Activated T-helper 1 cell treated with anti-CD3 and anti-CD28 coated beads, Interleukin-2, amount 50 U/mL, for 16 hours (primary cell): ENCODE measurements around the gene REXO4.
"Not testable (repeated sequence)": the region's sequence is repeated elsewhere in the genome, so short reads cannot be mapped to it uniquely, and the experiment has no call there.

Experiments used
- DNase-seq, 2 donors: peaks; one replicate each; pipeline ENCODE4 v3.0.0-alpha.2; 2020; ENCODE audit warnings: low read depth in 1 of 2, low spot score in 1 of 2

REXO4 gene

DNA sequence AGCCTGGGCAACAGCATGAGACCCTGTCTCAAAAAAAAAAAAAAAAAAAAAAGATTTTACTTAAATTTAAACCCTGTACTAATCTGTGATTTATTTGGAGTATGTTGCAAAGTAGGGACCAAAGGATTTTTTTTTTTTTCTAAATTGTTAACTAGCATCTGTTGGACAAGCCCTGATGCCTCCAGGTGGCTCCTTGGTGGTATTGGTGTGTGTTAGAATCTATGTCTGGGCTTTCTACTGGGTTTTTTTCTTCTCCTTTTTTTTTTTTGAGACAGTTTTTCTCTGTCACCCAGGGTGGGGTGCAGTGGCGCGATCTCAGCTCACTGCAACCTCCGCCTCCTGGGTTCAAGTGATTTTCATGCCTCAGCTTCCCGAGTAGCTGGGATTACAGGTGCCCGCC lies 34.1 kb upstream of the REXO4 start:
- DNase-seq: not testable (repeated sequence)

GRCh38 chr9:133449760-133450159 lies 31.9 kb upstream of the REXO4 start:
- no peak for DNase-seq

DNA sequence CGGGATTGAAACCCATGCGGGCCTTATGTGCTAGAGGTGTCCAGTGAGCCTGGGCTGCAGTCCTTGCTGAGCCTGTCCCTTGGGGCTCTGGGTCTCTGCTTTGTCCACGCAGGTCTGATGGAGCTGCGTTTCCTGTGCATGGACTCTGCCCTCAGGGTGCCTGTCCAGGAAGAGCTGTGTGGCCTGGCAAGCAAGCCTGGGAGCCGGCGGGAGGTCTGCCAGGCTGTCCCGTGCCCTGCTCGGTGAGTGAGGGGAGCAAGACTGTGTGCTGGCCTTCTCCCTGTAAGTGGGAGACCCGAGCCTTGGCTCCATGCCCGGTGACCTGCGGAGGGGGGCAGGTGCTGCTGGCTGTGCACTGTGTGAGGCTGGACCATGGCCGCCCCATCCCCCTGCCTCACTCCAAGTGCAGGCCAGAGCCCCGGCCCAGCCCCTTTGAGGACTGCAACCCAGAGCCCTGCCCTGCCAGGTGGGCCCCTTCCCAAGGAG lies 30.7 kb upstream of the REXO4 start:
- no peak for DNase-seq

DNA sequence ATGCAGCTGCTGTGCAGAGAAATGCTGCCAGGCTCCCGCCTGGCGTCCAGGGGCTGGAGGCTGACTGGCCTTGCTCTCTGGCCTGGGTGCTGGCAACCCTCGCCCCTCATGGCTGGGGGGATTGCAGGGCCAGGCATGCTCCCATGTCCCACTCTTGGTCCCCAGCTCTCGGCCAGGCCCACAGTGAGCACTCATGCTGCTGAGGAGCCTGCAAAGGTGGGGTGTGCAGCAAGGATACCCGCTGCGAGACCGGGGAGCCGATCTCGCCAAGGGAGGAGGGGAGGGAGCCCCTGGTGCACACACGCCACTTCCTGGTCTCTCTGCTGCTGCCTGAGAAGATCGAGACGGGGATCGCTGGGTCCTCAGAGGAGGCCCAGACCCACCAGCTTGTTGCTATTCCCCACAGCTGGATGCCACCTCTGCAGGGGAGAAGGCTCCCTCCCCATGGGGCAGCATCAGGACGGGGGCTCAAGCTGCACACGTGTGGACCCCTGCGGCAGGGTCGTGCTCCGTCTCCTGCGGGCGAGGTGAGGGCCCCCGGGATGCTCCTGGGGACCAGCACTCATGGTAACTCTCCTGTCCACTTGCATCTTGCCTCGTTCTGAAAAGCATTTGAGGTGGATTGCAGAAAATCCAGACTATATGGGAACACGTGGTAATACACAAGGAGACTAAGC lies 27.6 kb upstream of the REXO4 start:
- DNase-seq: no peak

- no peak for DNase-seq
Measured at GRCh38 chr9:133443982-133444381, 26.2 kb upstream of the REXO4 start.

DNA sequence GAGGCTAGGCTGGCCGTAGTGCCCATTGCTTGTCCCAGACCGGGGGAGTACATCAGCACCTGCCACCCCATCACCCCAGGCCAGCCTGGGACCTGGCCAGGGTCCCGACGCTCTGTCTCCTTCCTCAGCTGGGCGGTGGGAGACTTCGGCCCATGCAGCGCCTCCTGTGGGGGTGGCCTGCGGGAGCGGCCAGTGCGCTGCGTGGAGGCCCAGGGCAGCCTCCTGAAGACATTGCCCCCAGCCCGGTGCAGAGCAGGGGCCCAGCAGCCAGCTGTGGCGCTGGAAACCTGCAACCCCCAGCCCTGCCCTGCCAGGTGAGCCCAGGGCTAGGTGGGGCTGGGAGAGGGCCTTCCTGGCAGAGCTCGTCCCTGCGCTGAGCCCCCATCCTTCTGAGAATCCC lies 25.4 kb upstream of the REXO4 start:
- DNase-seq: no peak

DNA sequence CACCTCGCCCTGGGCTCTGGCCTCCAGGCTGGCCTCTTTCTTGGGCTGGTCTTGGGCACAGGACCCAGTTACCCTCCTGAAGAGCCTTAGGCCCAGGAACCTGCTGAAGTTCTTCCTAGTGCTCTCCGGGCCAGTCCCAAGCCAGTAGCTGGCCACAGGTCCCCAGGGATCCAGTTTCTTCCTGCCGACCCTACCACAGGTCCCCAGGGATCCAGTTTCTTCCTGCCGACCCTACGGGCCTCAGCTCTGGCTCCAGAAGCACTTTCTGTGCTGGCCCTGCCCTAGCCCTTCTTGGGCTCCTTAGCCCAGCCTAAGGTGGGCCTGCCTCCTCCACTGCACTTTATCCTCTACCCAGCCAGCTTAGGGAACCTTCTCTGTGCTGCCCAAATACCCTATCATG lies 23.8 kb upstream of the REXO4 start:
- no peak for DNase-seq

GRCh38 chr9:133440874-133441273 lies 23.1 kb upstream of the REXO4 start:
- no peak for DNase-seq

- no peak for DNase-seq
Measured at GRCh38 chr9:133439337-133439736, 21.5 kb upstream of the REXO4 start.

GRCh38 chr9:133437753-133438531 lies 20.1 kb upstream of the REXO4 start:
- DNase-seq: no peak

GRCh38 chr9:133436681-133437080 lies 18.9 kb upstream of the REXO4 start:
- DNase-seq: no peak

- no peak for DNase-seq
Measured at GRCh38 chr9:133433351-133433843, 15.6 kb upstream of the REXO4 start.

- no peak for DNase-seq
Measured at GRCh38 chr9:133430244-133430643, 12.4 kb upstream of the REXO4 start.

DNA sequence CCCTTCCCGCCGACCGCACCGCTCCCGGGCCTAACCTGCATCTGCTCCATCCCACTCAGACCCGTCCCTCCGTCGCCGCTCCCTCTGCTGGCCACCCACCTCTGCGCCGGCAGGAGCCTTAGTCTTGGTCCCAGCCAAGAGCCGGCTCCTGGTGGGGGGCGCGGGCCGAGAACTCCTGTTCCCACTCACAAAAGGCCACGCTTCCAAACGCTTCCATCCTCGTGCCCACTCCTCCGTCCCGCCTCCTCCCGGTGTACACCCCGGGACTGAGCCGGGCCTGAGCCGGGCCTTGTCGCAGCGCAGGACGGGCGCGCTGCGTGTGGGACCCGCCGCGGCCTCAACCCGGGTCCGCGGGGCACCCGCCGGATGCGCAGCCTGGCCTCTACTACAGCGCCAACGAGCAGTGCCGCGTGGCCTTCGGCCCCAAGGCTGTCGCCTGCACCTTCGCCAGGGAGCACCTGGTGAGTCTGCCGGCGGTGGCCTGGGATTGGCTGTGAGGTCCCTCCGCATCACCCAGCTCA lies 11.9 kb upstream of the REXO4 start:
- DNase-seq: no peak

DNA sequence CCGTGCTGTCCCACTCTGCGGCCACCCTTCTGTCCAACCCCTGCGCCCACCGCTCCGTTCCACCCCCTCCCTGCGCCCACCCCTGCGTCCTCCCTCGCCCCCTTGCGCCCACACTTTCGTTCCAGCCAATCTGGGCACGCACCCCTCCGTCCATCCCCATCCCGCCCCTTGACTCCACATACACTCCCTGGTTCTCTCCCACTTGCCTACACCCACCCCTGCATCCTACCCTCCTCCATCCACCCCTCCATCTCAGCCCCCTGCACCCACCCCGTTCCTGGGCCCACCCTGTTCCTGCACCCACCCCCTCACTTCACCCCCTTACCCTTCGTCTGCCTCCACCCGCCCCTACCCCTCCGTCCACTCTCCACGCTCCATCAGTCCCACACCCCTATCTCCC lies 11.4 kb upstream of the REXO4 start:
- DNase-seq: no peak

DNA sequence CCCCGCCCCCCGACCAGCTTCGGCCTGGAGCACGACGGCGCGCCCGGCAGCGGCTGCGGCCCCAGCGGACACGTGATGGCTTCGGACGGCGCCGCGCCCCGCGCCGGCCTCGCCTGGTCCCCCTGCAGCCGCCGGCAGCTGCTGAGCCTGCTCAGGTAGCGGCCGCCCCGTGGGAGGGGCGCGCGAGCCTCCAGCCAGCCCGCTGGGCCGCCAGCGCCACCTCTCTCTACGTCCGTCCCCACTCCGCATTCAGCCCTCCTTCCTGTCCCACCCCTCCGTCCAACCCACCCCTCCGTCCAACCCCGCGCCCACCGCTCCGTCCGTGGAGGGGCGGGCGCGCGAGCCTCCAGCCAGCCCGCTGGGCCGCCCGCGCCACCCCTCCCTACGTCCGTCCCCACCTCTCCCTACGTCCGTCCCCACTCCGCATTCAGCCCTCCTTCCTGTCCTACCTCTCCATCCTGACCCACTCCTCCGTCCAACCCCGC lies 10.8 kb upstream of the REXO4 start:
- DNase-seq: no peak

GRCh38 chr9:133427658-133428348 lies 10.0 kb upstream of the REXO4 start:
- no peak for DNase-seq

- DNase-seq: no peak
Measured at GRCh38 chr9:133426011-133426410, 8.2 kb upstream of the REXO4 start.

DNA sequence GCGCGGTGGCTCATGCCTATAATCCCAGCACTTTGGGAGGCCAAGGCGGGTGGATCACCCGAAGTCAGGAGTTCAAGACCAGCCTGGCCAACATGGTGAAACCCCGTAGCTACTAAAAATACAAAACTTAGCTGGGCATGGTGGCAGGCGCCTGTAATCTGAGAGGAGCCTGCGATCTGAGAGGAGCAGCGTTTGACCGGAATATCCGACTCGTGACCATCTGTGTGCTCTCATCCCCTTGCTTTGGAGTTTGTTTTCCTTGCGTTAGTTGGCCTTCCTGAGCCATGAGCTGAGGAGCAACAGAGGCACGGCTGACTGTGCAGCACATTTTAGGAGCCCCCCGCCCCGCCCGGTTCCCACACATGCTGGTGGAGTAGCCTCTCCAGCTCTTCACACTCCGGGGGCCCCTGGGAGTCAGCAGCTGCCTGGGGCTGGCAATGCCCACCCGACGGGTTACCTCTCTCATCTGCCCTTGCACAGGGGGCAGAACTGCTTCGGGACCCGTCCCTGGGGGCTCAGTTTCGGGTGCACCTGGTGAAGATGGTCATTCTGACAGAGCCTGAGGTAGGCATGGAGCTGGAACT lies 7.3 kb upstream of the REXO4 start:
- no peak for DNase-seq

- DNase-seq: no peak
Measured at GRCh38 chr9:133424187-133424586, 6.4 kb upstream of the REXO4 start.

- no peak for DNase-seq
Measured at GRCh38 chr9:133423216-133423615, 5.4 kb upstream of the REXO4 start.
